ENCODE measurements around the gene IL17RE.
"Not testable (repeated sequence)": the region's sequence is repeated elsewhere in the genome, so short reads cannot be mapped to it uniquely, and the experiment has no call there.

IL17RE gene

DNA sequence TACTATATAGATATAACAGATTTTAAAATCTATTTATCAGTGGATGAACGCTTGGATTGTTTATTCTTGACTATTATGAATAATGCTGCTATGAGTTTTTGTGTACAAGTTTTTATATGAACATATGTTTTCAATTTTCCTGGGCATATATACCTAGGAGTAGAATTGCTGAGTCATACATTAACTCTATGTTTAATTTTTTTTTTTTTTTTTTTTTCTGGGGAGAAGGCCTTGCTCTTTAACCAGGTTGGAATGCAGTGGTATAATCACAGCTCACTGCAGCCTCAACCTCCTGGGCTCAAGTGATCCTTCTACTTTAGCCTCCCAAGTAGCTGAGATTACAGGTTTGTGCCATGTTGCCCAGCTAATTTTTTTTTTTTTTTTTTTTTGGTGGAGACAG lies 31.7 kb upstream of the IL17RE start:
- no peak overlapping the region for H3K27ac Mint-ChIP-seq
- no peaks in the 10 kb centered on the region for H3K36me3 Mint-ChIP-seq
- ATAC-seq: no peak
- H3K27me3 Mint-ChIP-seq: no peaks in the 10 kb centered on the region
- no peak overlapping the region for H3K4me3 Mint-ChIP-seq
- H3K9me3 Mint-ChIP-seq: no peaks in the 10 kb centered on the region
- H3K4me1 Mint-ChIP-seq: no peaks in the 10 kb centered on the region

DNA sequence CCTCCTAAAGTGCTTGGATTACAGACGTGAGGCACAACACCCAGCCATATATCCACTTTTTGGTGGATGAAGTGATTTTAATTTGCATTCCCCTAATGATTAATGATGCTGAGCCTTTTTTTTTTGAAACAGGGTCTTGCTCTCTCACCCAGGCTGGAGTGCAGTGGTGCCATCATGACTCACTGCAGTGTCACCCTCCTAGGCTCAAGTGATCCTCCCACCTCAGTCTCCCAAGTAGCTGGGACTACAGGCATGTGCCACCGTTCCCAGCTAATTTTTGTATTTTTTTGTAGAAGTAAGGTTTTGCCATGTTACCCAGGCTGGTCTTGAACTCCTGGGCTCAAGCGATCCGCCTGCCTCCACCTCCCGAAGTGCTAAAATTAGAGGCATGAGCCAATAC lies 30.6 kb upstream of the IL17RE start:
- not testable (repeated sequence) for H3K4me1 Mint-ChIP-seq, H3K4me3 Mint-ChIP-seq, H3K27ac Mint-ChIP-seq, H3K36me3 Mint-ChIP-seq, ATAC-seq, H3K27me3 Mint-ChIP-seq, H3K9me3 Mint-ChIP-seq

DNA sequence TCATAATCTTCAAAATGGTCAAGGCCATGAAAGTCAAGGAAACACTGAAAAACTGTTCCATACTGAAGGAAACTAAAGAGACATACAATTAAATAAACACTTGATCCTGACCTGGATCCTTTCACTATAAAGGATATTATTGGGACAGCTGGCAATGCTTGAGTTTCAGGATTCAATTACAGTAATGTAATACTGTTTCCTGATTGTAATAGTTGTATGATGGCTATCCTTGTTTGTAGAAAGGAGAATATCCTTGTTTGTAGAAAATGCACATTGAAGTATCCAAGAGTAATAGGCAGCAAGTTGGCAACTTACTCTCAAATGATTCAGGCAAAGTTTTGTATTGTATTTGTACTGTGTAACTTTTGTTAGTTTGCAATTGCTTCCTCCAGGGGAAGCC lies 27.2 kb upstream of the IL17RE start:
- Mint-ChIP-seq H3K9me3 (no peaks in the 10 kb centered on the region), H3K27ac (no peak overlapping the region), H3K36me3 (no peaks in the 10 kb centered on the region), H3K27me3 (peaks cover 21% of the 10 kb centered on the region), H3K4me1 (no peaks in the 10 kb centered on the region), H3K4me3 (no peak overlapping the region)
- ATAC-seq: no peak

DNA sequence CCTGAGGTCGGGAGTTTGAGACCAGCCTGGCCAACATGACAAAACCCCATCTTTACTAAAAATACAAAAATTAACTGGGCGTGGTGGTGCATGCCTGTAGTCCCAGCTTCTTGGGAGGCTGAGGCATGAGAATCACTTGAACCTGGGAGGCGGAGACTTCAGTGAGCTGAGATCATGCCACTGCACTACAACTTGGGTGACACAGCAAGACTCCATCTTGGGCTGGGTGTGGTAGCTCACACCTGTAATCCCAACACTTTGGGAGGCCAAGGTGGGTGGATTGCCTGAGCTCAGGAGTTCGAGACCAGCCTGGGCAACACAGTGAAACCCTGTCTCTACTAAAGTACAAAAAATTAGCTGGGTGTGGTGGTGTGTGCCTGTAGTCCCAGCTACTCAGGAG lies 26.4 kb upstream of the IL17RE start:
- H3K27ac Mint-ChIP-seq, H3K4me1 Mint-ChIP-seq, H3K9me3 Mint-ChIP-seq, H3K4me3 Mint-ChIP-seq, H3K36me3 Mint-ChIP-seq, ATAC-seq: not testable (repeated sequence)
- H3K27me3 Mint-ChIP-seq: peaks cover 23% of the 10 kb centered on the region

DNA sequence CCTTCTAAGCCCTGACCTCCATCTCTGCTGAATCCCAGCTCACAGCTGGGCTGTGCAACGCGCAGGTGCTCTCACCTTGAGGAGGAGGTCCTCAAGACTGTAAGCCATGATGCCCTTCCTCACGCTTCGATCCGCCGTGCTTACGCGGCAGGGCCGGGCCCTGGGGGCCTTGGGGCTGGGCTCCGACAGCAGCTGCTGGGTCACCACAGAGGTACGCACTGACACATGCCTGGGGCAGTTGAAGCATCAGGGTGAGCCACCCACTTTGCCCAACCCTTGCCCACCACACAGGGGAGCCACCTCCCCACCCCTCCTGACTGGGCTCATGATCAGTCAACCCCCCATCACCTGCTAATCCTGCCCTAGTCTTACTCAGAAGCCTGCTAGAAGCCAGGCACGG lies 25.7 kb upstream of the IL17RE start:
- no peak overlapping the region for H3K4me3 Mint-ChIP-seq
- no peaks in the 10 kb centered on the region for H3K4me1 Mint-ChIP-seq
- H3K27ac Mint-ChIP-seq: no peak overlapping the region
- ATAC-seq: peak; percentile 24
- H3K36me3 Mint-ChIP-seq: no peaks in the 10 kb centered on the region
- H3K27me3 Mint-ChIP-seq: peaks cover 23% of the 10 kb centered on the region
- no peaks in the 10 kb centered on the region for H3K9me3 Mint-ChIP-seq

DNA sequence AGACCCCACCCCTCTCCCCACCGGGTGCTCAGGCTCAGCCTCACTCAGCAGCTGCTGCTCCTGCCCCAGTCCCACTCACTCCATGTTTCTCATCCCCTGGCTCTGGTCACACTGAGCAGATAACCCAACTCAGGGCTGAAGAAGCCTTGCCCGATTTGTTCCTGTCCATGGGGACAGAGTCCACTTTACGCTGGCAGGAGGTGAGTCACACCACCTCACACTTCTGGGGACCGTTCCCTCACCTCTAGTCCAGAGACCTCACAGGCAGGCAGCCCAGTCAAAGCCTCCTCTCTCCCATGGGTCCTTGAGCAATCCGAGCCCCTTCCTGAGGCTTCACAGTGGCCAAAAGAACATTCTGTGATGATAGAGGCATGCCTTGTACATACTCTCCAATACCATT lies 23.9 kb upstream of the IL17RE start:
- ATAC-seq: no peak
- H3K9me3 Mint-ChIP-seq: no peaks in the 10 kb centered on the region
- H3K4me1 Mint-ChIP-seq: no peaks in the 10 kb centered on the region
- peak overlapping the region; percentile 24 for H3K27ac Mint-ChIP-seq
- H3K27me3 Mint-ChIP-seq: peaks cover 23% of the 10 kb centered on the region
- no peaks in the 10 kb centered on the region for H3K36me3 Mint-ChIP-seq
- H3K4me3 Mint-ChIP-seq: no peak overlapping the region

DNA sequence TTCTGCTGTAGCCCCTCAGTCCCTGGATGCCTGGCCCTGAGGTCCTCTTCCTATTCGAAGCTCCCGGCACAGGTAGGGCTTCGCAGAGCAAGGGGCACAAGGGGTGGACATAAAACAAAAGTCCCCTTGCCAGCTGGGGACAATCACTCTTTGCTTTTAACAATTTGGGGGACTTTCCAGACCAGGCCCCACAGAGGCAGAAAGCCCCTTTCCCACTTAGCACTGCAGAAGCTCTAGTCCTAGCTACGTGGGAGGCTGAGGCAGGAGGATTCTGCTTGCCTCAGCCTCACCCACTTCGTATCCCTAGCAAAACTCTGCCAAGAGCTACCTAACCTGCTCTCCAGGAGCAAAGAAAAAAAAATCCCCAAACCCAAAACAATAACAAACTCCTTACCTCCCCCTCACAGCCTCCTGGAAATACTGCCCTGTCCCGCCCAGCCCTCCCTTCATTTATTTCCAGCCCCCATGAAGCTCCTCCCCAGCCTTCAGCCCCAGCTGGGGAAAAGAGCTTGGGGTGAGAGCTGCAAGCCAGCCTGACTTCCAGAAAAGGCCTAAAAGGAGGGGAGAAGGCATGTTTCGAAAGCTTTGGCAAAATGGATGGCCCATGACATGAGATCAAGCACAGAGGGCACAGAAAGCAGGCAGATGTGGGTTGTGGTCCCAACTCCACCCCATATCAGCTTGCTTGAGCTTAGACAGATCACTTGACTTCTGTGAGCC lies 22.7 kb upstream of the IL17RE start, which contains the start of gene CIDEC:
Gene CIDEC, minus strand, starts transcription at position 424 of the 720 bp plus-strand sequence. CDS start 1,767 bp downstream, outside the sequence.
- no peak for ATAC-seq
- H3K27ac Mint-ChIP-seq: no peak within 1 kb of the TSS

DNA sequence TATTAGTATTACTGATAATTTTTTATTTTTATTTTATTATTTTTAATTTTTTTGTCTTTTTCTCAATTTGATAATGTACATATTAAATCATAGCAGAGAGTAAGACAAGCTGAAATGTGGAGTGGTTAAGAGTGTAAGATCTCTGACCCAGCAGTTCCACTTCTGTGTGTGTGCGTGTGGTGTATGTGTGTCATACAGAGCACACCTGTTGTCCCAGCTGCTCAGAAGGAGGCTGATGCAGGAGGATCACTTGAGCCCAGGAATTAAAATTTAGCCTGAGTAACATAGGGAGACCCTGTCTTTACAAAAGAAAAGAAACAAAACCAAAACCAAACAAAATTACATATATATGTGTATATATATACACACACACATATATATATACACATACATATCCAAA lies 21.2 kb upstream of the IL17RE start:
- no peaks in the 10 kb centered on the region for H3K36me3 Mint-ChIP-seq
- no peaks in the 10 kb centered on the region for H3K9me3 Mint-ChIP-seq
- H3K4me1 Mint-ChIP-seq: no peaks in the 10 kb centered on the region
- no peak overlapping the region for H3K4me3 Mint-ChIP-seq
- peaks cover 23% of the 10 kb centered on the region for H3K27me3 Mint-ChIP-seq
- no peak for ATAC-seq
- no peak overlapping the region for H3K27ac Mint-ChIP-seq

More for the DNA sequence above, 22.7 kb upstream of the IL17RE start, which contains the start of gene CIDEC:
- Mint-ChIP-seq H3K27me3 (peaks cover 23% of the 10 kb centered on the region), H3K4me3 (no peak within 1 kb of the TSS), H3K36me3 (no peaks in the 10 kb centered on the region), H3K4me1 (no peaks in the 10 kb centered on the region), H3K9me3 (no peaks in the 10 kb centered on the region)

DNA sequence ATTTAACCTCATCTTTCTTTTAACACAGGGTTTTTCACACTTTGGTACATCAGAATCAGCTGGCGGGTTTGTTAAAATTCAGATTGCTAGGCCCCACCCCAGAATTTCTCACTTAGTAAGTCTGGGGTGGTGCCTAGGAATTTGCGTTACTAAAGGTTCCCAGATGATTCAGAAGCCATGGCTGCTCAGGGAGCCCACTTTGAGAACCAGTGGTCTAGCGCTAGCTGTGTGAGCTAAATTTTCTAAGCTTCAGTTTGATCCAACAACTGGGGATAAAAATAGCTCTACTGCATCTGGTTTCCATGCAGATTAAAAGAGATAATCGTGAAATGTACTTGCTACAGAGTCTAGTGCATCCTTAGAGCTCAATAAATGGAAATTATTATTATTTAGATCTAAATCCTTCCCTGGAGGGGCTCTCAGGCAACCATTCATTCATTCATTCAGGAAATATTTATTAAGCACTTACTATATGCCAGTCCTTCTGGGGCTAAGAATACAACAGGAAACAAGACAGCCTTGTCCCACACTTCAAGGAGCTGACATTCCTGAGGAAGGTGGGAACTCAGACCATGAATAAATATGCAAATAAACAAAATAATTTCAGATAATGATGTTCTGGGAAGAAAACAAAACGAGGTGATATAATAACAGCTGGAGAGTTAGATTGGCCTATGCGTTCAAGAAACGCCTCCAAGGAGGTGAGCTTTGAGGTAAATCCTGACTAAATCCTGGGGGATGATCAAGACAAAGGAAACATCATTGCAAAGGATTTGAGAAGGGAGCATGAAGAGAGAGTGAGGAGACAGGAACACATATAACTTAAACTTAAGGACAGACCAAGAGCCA lies 18.7 kb upstream of the IL17RE start:
- H3K27me3 Mint-ChIP-seq: peaks cover 16% of the 10 kb centered on the region
- no peaks in the 10 kb centered on the region for H3K9me3 Mint-ChIP-seq
- no peak overlapping the region for H3K27ac Mint-ChIP-seq
- no peak overlapping the region for H3K4me3 Mint-ChIP-seq
- H3K4me1 Mint-ChIP-seq: no peaks in the 10 kb centered on the region
- no peak for ATAC-seq
- no peaks in the 10 kb centered on the region for H3K36me3 Mint-ChIP-seq

DNA sequence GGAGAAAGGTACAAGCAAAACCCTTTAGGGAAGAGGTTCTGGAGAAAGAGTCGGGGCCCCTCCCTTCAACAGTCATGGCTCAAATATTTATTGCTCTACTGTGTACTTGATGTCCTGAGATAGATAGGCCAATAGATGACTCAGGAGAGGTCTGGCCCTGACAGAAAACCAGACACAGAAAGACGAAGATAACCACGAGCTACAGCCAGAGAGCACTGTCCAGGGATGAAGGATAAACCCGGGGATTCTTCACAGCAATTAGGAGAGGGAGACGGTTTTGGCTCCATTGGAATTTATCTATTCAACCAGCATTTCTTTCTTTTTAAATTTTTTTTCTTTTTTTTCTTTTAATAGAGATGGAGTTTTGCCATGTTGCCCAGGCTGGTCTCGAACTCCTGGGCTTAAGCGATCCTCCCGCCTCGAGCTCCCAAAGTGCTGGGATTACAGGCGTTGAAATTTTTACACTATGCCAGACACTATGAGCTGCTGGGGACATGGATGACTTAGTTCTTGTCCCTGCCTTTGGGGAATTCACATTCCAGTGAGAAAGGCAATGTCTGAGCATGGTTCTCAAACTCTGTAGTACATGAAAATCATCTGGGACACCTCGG lies 18.0 kb upstream of the IL17RE start:
- Mint-ChIP-seq H3K9me3 (no peaks in the 10 kb centered on the region), H3K27ac (no peak overlapping the region), H3K4me3 (no peak overlapping the region), H3K4me1 (no peaks in the 10 kb centered on the region), H3K36me3 (no peaks in the 10 kb centered on the region), H3K27me3 (peaks cover 9% of the 10 kb centered on the region)
- no peak for ATAC-seq

DNA sequence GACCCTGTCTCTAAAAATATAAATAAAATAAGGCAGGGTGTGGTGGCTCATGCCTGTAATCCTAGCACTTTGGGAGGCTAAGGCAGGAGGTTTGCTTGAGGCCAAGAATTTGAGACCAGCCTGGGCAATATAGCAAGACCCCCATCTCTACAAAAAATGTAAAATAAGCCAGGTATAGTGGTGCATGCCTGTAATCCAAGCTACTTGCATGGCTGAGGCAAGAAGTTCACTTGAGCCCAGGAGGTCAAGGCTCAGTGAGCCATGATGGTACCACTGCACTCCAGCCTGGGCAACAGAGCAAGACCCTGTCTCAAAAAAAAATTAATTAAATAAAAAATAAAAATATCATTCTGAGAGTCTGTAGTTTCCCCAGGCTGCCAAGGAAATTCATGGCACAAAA lies 16.3 kb upstream of the IL17RE start:
- peaks cover 4% of the 10 kb centered on the region for H3K4me1 Mint-ChIP-seq
- no peak overlapping the region for H3K27ac Mint-ChIP-seq
- H3K9me3 Mint-ChIP-seq: no peaks in the 10 kb centered on the region
- ATAC-seq: no peak
- no peak overlapping the region for H3K4me3 Mint-ChIP-seq
- H3K36me3 Mint-ChIP-seq: peaks cover 1% of the 10 kb centered on the region
- H3K27me3 Mint-ChIP-seq: no peaks in the 10 kb centered on the region

DNA sequence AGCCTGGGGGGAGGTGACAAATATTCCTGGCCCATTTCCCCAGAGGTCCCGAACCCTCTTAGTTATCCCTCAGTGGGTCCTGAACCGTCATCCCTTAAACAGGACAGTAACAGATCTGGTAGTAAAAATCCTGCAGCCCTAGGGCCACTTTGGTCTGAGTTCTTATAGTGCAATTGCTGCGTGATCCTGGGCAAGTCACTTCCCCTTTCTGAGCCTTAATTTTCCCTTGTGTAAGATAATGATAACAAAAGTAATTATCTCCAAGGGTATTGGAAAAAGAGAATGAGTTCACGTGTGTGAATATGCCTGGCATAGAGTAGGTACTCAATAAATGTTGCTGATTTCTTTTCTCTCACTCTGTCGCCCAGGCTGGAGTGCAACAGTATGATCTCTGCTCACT lies 15.2 kb upstream of the IL17RE start:
- Mint-ChIP-seq H3K4me3 (no peak overlapping the region), H3K4me1 (peaks cover 15% of the 10 kb centered on the region), H3K36me3 (peaks cover 10% of the 10 kb centered on the region), H3K27ac (no peak overlapping the region), H3K27me3 (no peaks in the 10 kb centered on the region), H3K9me3 (no peaks in the 10 kb centered on the region)
- no peak for ATAC-seq

DNA sequence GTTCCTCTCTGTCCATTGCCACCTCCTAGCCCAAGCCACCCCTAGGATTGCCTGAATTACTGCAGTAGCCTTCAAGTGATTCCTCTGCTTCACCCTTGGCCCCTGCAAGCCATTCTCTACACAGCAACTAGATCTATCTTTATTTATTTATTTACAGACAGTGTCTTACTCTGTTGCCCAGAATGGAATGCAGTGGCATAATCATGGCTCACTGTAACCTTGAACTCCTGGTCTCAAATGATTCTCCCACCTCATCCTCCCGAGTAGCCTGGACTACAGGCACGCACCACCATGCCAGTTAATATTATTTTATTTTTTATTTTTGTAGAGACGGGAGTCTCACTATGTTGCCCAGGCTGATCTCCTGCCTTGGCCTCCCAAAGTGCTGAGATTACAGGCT lies 14.1 kb upstream of the IL17RE start:
- no peak overlapping the region for H3K27ac Mint-ChIP-seq
- no peaks in the 10 kb centered on the region for H3K9me3 Mint-ChIP-seq
- peaks cover 24% of the 10 kb centered on the region for H3K4me1 Mint-ChIP-seq
- ATAC-seq: no peak
- H3K36me3 Mint-ChIP-seq: peaks cover 20% of the 10 kb centered on the region
- H3K27me3 Mint-ChIP-seq: no peaks in the 10 kb centered on the region
- no peak overlapping the region for H3K4me3 Mint-ChIP-seq

DNA sequence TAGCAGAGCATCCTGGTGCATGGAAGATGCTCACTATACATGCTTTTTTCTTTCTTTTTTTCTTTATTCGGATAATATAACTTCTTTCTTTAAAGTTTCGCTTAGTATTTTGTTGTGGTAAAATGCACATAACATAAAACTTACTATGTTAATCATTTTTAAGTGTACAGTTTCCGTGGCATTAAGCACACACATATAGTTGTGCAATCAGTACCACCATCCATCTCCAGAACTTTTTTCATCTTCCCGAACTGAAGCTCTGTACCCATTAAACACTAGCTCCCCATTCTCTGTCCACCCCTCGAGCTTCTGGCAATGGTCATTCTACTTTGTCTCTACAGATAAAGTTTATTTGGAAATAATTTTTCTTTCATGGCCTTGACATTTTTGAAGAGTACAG lies 13.2 kb upstream of the IL17RE start:
- no peak overlapping the region for H3K4me3 Mint-ChIP-seq
- peak overlapping the region; percentile 98 for H3K27ac Mint-ChIP-seq
- peaks cover 27% of the 10 kb centered on the region for H3K36me3 Mint-ChIP-seq
- H3K4me1 Mint-ChIP-seq: peaks cover 31% of the 10 kb centered on the region
- H3K27me3 Mint-ChIP-seq: no peaks in the 10 kb centered on the region
- H3K9me3 Mint-ChIP-seq: no peaks in the 10 kb centered on the region
- ATAC-seq: no peak

DNA sequence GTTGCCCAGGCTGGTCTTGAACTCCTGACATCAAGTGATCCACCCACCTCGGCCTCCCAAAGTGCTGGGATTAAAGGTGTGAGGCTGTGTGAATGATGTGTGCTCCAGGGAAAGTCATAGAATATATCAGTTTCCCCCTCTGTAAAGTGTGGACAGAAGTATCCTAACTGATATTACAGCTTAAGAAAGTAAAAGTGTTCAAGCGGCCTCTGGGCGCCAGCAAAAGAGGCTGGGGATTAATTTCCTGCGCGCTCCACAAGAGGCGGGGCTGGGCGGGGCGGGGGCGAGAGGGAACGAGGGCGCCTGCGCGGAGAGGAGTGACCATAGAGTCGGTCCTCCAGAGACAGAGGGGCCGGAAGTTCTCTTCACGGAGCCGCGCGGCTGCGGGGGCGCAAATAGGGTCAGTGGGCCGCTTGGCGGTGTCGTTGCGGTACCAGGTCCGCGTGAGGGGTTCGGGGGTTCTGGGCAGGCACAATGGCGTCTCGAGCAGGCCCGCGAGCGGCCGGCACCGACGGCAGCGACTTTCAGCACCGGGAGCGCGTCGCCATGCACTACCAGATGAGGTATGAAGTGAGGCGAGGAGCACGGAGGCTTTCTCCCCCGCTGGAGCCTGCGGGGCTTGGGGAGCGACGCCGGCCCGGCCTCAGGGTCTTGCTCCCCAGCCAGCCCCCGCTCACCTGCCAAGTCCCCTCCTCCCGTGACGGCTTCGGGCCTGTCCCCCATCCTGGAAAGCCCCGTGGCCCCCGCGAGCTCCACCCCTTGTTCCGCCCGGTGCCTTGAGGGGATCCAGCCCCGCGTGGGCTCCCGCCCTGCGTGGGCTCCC lies 12.2 kb upstream of the IL17RE start, which contains the start of gene JAGN1:
Gene JAGN1, plus strand, starts transcription at position 362 of the 823 bp plus-strand sequence. Its CDS starts 113 bp downstream, at position 475.
- Mint-ChIP-seq H3K27ac (peak within 1 kb of the TSS; percentile 98), H3K36me3 (peaks cover 34% of the 10 kb centered on the region), H3K27me3 (no peaks in the 10 kb centered on the region), H3K9me3 (no peaks in the 10 kb centered on the region), H3K4me1 (peaks cover 39% of the 10 kb centered on the region), H3K4me3 (peak within 1 kb of the TSS; percentile 95)
- peak; percentile 93 for ATAC-seq
